Stimulated activated CD8-positive, alpha-beta memory T cell treated with anti-CD3 and anti-CD28 coated beads, Interleukin-12 subunit alpha, Interleukin-12 subunit beta, amount 100 ng/mL, for 24 hours (primary cell): ENCODE data around the gene PDE6H.

Experiments used
- DNase-seq: peaks from one replicate; pipeline ENCODE4 v3.0.0-alpha.2; 2020; ENCODE audit errors: extremely low read depth

Gene PDE6H

DNA sequence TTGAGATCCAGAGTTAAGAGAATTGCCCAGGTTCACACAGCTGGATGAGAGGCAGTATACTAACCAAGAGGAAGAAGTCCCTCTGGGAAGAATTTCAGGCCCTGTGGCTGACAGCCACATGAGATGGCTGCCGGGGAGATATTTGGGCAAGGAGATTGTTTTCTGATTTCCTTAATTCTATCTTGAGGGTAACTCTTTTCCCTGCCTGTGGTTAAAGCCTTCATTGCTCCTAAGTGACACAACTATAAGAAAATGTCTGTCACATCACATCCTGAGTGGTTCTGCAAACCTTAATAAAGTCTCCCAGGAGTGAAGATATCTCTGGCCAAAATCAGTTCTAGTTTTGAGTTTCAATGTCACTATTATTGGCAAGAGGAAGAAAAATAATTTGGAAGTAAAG is 21.0 kb upstream of the PDE6H start:
- no peak for DNase-seq

DNA sequence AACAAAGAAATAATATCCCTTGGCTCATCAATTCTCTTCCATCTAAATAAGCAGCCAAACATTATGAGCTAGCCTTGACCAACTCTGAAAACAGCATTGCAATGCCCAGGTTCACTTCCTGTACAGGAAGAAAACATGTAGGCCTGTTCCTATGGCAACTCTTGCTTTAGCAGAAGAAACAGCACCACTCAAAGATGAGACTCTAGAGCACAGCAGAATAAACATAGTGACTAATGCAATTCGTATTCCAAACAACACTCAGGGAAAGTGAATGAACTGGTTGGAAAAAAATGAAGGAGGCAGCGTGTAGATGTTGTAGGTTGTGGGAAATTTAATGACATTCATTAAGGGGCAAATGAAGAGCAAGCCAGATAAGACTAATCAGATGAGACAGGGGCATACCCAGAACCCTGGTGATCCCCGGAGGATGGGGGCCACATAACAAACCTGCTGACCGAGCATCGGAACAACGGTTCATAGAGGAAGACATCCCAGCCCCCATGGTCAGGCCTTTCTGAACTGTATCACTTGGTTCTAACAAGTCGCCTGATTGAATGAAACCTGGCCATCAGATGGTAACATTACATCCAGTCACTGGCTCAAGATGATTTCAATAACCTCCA is 20.4 kb upstream of the PDE6H start:
- DNase-seq: no peak

DNA sequence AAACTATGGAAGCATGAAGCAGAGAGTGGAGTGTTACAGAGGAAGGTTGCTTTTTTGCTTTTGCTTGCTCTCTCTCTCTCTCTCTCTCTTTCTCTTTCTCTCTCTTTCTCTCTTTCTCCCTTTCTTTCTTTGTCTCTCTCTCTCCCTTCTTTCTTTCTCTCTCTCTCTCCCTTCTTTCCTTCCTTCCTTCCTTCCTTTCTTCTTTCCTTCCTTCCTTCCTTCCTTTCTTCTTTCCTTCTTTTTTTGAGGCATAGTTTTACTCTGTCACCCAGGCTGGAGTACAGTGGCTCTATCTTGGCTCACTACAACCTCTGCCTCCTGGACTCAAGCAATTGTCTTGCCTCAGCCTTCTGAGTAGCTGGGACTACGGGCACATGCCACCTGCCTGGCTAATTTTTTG is 19.1 kb upstream of the PDE6H start:
- no peak for DNase-seq

DNA sequence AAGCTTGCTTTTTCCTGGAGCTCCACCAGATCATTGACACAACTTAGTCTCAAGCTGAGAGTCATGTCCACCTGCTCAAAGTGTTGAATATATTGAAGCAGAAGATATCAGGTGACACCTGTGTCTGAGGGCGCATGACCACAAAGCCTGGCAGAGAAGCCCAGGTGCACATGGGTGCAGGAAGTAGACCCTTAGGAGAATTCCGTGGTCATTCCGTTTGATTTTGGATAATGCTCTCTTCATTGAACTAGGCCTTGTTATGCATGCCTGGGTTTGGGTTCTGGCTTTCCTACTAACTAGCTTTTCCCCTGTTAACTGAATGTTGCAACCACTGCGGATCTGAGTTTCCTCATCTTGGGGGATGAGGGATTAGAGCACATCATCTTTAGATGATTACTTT is 18.6 kb upstream of the PDE6H start:
- DNase-seq: no peak

DNA sequence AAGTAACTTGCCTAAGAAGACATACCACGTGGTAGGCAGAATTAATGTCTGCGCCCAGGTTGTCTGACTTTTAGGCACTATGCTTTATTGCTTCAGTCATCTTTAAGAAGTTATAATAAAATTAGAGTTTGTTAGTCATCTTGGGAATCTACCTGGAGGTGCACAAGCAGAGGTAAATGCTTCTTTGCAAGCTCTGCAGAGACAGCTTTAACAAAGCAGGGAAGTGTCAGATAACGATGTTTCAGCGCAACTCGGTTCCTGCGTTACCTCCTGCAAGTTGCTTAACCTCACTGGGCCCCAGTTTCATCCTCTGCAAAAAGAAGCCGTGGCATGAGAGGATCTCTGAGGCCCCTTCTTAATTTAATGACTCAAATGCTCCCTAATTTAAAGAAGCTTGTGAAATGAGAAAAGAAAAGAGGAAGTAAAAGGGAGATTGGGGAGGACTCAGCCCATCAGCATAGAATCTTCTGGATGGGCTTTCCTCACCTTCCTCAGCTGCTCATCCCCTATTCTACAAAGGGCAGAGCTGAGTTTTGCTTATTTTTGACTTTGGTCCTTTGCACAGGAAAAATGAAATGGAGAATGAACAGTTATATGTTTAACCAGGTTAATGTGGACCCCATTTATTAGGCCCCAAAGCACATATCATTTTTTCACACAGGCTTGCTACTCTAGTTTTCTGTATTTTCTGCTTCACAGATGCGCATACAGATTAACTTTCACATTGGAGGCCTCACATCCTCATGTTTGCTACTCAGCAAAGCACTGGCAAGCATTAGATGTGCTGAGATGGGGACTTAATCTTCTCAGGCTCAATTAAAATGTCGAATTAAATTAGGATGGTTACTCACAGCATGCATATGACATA is 16.6 kb upstream of the PDE6H start:
- DNase-seq: no peak

DNA sequence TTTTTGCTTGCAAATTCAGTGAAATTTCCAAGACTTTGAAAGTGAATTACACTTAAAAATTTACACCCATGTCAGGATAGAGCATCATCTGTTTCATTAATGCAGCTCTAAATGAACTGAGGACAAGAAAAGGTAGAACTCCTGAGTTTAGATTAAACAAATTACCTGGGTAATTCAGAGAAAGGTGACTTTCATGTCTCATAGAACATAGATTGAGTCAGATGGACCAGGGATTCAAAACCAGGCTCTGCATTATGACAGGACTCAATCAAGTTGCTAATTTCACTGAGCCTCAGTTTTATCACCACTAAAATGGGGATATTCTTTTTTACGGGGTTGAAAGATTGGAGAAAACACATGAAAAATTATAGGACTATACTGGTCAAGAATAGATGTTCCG is 15.9 kb upstream of the PDE6H start:
- DNase-seq: no peak

DNA sequence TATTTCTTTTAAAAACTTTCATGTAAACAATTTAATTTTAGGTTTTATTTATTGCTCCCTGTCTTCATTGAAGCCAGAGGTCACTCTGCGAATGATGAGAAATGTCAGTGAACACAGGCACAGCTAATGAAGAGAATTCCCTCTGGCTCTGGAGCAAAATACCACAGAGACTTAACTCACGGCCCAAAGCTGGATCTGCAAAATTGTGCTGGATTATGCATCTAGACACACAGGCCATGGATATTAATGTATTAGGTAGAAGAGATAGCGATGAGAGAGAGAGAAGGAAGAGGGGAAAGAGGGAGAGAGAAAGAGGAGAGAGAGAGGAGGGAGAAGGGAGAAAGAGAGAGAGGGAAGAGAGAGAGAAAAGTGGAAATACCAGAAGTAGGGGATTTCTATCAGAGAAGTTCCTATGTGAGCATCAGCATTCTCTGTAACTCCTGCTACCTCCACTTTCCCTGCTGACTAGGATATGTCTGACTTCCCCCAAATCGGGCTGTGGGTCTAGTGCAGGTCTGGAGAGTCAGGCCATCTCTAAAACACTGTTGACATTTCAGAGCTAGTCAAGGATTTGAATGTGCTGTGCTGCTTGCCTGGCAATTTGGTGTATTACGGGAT is 15.2 kb upstream of the PDE6H start:
- no peak for DNase-seq

DNA sequence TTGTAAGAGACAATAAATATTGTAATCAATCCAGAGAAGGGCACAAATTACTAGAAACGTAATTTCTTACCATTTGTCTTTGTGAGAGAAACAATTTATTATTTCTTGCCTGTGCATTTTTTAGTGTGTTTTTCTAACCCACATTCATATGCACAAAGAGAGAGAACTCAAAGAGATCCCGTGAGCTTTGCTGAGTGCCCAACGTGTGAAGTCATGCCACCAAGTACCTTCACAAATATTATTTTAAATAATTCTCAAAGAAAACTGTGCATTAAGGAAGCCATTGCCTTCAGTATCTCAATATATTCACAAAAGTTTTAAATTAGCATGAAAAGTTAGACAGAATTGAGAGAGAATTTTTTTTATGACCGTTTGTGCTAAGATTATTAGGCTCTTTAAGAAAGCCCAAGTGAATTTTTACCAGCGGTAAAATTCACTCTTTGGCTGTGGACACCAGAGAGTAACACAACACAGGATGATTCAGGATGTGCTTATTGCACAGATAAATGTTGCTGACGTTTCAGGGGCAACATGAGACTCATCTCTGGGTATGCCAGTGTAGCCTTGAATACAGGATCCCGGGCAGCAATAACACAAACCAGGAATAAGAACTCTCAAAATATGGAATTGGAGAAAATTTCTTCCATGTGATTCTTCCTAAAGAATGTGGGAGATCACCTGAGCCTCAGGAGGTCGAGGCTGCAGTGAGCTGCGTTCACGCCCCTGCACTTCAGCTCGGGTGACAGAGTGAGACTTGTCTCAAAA is 14.3 kb upstream of the PDE6H start:
- DNase-seq: no peak

DNA sequence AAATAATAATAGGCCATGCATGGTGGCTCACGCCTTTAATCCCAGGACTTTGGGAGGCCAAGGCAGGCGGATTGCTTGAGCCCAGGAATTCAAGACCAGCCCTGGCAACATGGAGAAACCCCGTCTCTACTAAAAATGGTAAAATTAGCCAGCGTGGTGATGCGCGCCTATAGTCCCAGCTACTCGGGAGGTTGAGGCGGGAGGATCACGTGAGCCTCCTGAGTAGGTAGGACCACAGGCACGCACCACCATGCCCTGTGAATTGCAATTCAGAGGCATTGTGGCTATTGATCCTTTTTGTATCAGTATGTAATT is 13.8 kb upstream of the PDE6H start:
- no peak for DNase-seq

DNA sequence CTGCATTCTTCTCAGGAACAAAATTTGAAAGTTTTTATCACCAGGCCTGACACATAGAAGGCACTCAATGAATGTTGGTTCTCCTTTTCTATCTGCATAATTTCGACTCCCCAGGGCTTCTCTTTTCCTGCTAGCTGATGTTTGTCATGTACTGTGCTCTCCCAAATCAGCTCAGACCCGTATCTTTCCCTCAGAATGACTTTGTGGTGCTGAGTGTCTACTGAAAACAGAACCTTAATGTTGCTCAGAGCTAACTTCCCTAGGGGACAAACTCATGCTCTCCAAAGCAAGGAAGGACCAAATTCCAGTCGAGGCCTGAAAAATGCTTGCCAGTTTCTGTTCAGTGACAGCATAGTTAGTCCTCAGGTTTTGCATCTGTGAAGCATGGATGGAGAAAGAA is 13.4 kb upstream of the PDE6H start:
- no peak for DNase-seq

DNA sequence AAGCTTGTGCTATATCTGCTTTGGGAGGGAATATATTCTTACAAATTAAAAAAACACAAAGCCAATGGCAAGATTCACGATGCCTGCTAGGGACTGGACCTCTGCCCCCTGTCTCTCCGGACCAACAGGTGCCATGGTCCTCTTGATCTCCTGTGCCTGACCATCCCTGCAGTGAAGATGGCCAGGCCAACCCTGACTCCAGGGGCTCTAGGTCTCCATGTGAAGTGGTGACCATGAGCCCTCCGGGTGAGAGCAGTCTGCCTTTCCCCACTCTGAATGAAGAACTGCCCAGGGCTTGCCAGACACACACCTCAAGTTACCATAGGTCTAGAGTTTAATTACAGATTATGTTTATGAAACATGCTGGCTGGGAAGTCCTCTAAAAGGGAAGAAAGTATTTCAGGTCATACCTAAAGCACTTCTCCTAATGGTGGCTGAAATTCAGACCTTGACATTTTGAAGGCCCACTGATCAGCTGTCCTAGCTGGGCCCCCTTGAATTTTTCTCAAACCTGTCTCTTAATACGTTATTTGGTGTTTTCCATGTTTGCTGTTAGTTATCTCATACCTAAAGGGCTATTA is 12.8 kb upstream of the PDE6H start:
- DNase-seq: no peak

DNA sequence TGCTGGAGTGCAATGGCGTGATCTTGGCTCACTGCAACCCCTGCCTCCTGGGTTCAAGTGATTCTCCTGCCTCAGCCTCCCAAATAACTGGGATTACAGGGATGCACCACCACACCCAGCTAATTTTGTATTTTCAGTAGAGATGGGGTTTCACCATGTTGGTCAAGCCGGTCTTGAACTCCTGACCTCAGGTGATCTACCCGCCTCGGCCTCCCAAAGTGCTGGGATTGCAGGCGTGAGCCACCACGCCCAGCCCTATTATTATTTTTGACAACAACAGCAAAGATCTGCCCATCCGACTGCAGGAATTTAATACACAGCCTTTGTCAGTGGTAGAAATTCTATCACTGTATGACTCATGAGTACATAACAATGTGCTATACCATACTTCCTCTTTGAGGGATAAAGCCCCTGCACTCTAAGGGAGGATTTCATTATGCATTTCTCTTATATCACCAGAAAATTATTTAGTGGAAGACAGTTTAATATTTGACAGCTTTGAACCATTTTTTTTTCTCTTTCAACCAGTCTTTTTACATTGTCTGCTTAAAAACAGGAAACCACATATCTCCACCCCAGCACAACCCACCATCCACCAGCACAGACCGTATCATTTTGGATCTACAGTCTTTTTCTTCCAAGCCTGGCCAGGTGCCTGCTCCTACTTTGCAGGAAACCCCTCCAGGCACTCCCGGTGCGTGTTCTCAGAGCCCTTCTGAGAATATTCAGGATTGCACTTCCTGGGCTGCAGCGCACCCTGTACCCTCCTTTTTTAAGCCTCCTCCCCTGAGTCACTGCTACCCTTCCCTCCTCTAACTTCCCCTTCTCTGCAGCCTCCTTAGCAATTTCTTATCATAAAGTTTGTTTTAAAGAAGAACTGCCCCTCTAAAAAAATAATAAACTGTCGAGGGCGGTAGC is 12.0 kb upstream of the PDE6H start:
- DNase-seq: no peak

DNA sequence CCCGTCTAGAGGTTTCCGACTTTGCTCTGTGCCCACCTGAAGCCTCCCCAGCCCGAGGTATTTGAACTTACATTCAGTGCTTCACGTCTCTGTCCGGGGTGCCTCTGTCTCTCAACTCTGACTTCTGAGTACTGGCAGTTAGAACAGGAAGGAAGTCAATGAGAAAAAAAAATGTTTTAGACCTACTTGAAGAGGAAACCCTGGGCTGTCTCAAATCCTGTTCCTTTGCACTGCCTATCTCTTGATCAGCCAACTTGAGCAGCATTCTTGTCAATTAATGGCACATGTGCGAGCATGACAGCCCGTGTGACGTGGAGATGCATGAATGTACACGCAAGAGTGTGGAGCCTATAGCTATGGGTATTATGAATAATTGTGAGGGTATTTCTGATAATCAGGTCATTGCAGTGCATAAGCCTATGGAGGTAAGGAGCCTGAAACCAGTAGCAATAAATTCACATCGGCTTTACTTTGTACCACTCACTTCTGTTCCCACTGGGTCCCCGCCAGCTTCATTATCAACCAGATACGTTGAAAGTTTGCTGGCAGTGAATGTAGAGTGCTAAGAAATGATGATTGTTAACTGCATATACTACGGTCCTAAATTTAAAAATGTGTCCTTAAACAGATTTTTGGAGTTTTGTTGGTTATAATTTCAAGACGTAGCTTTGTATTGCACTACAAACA is 11.2 kb upstream of the PDE6H start, which contains the start of gene ARHGDIB:
Gene ARHGDIB, minus strand, starts transcription at position 136 of the 687 bp plus-strand sequence. CDS start 10,889 bp downstream, outside the sequence.
- peak; percentile 32 for DNase-seq

DNA sequence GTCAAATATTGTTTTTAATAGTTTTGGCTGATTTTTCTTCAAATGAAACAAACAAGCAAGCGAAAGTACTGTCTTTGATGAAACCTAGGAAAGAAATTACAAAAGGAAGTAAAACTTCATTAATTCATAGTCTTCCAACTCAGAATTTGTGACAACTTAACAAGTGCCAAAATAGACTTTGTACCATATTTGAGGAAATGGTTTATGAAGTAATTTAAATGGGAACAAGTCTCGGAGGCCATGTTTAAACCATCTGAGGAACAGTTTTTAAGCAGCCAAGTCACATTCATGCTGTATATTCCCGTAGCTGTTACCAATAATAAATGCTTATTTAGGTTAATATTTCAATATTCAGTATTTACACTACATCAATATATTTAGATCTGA is 10.7 kb upstream of the PDE6H start:
- no peak for DNase-seq

DNA sequence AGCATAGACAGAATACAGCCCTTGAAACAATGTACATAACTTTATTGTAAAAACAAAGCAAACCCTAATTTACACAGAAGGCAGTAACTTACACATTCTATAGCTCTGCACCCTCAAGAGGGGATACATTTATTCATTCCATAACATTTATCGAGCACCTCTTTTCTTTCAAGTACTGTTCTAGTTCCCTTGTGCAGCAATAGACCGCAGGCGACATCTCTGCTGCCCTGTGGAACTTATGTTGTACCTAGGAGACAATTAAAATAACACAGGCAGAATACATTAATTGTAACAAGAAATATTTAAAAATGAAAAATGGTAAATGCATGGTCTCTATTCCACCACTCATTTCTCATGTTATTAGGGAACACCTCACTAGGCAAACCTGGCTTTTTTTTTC is 10.0 kb upstream of the PDE6H start:
- DNase-seq: no peak

DNA sequence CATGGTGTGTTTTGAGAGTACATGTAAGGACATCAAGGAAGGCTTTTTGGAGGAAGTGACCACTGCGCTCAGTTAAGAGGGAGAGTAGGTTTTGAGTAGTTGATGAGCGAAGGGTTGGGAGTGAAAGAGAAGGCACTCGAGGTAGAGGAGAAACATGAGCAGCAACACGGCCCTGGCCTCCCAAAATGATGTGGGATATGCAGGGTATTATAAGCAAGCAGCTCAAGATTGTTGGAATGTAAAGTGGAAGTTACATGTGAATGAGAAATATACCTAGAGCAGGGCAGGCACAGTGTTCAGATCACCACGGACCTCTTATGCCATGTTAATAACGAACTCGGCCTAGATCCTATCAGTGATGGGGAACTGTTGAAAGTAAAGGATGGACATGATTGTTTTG is 9.3 kb upstream of the PDE6H start:
- DNase-seq: no peak

DNA sequence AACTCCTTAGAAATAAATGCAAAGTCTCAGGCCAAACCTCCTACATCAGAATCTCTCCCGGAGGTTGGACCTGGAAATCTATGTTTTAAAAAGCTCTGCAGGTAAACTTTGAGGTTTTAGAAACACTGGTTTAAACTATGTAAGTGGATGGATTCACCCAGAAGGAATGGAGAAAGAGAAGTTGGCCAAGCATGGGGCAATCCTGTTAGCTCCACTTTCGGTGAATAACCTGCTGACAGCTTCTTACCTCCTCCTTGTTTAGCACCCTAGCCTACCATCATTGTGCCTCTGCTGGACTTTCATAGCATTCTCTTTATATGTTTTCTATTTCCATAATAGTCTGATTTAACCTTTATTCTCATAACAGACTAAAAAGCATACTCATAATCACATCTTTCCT is 8.4 kb upstream of the PDE6H start:
- no peak for DNase-seq

DNA sequence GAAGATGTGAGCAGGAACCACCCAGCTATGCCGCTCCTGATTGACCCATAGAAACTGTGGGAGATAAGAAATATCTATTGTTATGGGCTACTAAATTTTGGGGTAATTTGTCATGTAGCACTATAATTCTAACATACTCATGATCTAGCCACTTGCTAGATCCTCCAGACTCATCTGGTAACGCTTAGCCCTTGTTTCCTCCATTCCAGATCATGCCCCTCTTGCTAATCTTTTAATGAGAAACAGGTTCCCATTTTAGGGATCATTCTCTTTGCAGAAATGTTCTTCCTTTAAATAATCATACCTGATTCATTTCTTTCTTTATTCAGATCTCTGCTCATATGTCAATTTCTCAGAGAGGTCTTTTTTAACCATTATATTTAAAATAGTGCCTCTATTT is 7.6 kb upstream of the PDE6H start:
- DNase-seq: no peak

DNA sequence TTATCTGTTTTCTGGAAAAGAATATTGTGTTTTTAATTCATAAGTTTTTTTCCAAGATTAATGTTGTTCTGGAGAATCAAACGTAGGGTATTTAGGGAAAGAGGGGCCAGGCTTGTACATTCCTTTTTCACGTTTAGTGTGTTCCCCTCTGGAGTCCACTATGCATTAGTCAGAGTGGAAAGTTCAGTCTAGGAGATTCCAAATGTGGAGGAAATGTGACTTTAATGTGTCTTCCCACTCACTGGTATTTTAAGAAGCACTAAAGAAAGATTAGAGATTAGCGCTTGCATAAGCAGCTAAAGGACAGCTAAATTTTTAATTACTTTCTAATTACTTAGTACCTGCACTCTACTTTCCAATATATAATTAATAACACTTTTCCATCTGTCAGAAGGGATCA is 4.4 kb upstream of the PDE6H start:
- DNase-seq: no peak

DNA sequence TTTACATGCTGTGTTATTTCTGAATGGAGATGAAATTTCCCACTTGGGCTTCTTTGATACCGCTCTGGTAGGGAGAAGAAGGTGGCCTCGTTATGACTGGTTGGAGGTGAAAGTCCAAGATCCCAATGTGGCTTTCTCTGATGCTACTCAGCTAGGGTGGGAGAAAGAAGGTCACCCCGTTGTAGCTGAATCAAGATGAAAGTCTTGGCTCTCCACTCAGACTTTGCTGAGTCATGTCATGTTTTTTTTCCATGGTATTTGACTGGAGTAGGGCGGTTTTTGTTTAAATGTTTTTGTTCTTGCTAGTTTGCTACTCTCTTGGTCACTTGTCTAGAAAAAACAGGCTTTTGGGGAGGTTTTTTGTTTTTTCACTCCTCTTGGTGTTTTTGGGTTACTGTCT is 2.4 kb upstream of the PDE6H start:
- DNase-seq: no peak
